Stimulated activated naive CD8-positive, alpha-beta T cell treated with anti-CD3 and anti-CD28 coated beads, Interleukin-15, Interleukin-2, amounts not matched to agents 100 U/mL and 50 U/mL, for 24 hours (primary cell): ENCODE results near the gene YAP1.
"Not testable (repeated sequence)": the region's sequence is repeated elsewhere in the genome, so short reads cannot be mapped to it uniquely, and the experiment has no call there.

ENCODE experiments used
- ATAC-seq: fragments of 150-1000 bp; cut with Tn5 transposase; one replicate; pipeline ENCODE4 v1.10.0; 2021
- DNase-seq: peaks from one replicate; pipeline ENCODE4 v3.0.0; 2021

Gene YAP1

DNA sequence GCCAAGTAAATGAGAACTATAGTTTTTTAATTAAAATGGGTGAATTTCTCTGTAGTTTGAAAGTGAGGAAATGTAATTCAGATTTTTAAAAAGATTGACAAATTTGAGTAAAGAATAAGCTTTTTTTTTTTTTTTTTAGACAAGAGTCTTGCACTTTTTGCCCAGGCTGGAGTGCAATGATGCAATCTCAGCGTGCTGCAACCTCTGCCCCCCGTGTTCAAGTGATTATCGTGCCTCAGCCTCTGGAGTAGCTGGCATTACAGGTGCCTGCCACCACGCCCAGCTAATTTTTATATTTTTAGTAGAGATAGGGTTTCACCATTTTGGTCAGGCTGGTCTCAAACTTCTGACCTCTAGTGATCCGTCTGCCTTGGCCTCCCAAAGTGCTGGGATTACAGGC, 90.1 kb downstream of the YAP1 start:
- not testable (repeated sequence) for DNase-seq, ATAC-seq

DNA sequence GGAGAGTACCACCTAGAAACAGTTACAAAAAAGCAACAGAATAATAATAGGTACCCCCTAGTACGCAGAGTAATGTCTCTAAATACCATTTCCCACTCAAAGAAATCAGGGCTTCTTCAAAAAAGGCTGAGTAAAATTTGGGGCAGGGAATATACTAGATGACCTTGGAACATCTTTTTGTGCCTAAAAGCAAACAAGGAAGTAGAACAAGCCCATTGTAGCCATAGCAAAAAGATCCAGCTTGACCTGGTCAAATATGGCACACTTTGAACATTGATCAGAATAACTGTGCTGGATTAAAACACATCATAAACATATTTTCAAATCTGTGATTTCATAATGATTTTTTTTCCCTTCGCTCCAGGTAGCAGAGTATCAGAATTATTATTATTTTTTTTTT, 91.5 kb downstream of the YAP1 start:
- DNase-seq (no peak), ATAC-seq (no peak)

DNA sequence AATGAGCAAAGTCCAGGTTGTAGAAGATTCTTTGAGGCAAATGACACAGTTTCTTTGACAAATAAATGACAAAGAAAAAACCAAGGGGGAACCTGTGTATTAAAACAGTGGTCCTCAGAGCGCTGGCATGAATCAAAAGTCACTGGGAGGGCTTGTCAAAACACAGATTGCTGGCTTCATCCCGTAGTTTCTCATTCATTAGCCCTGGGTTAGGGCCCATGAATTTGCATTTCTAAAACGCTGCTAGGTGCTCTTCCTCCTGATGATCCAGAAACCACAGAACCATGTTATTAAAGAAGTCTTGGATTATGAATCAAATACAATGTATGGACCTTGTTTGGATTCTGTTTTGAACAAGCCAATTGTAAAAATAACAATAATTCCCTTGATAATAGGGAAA, 92.7 kb downstream of the YAP1 start:
- no peak for ATAC-seq

DNA sequence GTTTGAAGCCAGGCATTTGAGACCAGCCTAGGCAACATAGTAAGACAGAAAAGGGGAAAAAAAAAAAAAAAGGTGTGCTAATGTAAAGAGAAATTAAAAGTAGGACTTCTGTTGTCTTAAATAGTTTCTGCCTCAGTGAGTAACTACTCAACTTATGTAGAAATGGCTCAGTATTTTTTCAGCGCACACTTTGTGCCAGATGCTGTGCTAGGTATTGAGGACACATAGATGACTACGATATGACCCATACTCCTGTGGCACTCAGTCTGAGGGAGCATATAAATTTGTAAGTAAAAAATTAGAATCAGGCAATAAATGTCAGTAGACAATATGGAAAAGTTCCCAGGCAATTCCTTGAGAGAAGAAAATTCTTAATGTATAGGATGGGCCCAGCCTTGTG, 93.9 kb downstream of the YAP1 start:
- DNase-seq (no peak), ATAC-seq (no peak)

More for the DNA sequence above, 92.7 kb downstream of the YAP1 start:
- DNase-seq: no peak

DNA sequence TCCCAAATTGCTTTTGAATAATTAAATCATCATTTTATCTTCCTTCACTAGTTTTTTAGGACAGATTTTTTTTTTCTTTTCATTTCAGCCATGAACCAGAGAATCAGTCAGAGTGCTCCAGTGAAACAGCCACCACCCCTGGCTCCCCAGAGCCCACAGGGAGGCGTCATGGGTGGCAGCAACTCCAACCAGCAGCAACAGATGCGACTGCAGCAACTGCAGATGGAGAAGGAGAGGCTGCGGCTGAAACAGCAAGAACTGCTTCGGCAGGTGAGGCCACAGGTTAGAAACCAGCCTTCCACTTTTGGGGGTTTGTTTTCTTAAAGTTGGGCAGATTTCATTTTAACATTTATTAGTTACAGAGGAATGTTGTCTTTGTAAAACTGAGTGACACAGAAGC, 95.6 kb downstream of the YAP1 start:
- no peak for ATAC-seq
- no peak for DNase-seq

DNA sequence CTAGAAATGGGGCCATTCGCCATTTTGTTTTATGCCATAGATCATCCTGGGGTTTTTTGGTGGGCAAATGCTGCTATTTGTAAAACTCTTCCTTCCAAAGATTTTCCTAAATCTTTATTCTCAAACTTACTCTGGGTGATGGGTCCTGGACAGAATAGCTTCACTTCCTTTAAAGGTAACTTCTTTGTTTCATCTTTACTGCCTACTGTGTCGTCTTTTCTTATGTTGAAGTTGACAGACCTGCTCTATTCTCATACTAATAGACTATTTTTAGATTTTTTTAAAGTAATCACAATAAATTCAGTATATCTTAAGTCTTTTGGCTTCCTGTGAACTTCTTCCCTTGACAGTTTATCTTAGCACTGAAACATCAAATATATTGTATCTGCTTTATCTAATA, 98.6 kb downstream of the YAP1 start:
- no peak for ATAC-seq
- no peak for DNase-seq

DNA sequence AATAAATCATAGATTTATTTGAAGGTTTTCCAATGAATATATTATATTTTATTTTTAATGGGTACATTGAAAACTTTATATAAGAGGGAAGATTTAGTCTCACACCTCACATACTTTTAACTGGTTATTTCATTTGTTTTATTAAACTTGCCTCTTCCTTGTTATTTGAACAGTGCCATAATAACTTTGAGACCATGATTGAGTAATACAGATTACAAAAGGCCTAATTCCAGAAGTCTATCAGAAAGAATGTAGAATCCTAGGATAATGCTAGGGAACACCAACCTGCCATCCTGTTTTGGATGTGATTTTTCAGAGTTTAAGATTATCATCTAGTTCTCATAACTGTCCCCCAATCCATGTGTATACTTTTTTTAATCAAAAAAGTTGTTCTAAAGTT, 104.4 kb downstream of the YAP1 start:
- no peak for ATAC-seq
- DNase-seq: no peak

DNA sequence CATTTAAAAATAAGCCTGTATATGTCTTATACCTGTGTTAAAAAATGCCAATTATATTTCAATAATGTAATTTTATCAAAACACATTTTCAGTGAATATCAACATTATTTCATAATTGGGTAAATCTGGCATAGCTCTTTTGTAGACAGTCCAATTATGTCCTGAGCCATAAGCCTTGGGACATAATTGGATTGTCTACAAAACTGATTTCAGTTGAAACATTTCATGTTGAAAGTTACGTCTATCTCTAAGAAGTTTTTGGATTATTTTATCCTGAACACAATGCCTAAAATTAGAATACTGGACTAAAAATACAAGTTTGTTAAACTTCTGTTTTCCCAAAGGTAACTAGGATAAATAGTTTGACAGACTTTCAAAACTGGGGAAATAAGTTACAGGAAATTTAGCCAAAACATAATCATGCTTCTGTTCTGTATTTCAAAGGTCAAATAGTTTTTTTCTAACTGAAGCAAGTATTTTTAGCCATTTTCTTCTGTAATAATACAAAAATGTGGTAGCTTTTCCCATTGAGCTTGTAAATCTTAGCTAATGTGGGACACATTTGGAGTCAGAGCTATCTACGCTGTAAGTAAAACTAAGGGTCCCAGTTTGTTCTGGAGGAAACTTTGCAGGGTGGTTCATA, 106.3 kb downstream of the YAP1 start:
- DNase-seq (no peak), ATAC-seq (no peak)

DNA sequence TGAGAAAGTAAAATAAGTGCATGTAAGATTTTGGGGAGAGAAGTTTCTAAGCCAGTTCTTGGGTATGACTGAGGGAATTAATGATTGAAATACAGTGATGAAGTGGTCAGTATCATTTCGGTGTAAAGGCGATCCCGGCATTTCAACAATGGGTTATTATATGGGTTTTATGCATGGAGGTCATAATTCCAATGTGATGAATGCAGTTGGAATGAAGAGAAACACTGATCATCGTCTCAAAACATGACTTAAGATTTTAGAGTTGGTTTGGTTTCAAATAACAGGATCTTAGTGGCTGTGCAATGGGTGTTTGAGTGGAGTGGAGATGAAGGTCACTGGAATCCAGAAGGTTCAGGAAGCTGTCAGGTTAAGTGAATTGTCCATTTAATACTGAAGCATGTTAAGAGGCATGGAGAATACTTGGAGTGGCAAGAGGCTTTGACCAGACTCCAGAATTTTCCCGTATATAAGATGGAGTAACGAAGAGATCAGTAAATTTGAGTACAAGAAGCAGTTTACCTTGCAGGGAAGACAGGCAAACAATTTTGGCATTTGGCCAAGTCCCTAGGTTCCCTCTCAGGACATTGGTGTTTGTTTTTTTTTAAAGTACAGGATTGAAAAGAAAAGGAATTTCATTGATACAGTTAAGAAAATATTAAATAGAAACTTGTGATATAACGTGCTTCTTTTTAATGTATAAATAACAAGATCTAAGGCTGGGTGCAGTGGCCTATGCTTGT, 110.7 kb downstream of the YAP1 start:
- no peak for DNase-seq
- no peak for ATAC-seq

DNA sequence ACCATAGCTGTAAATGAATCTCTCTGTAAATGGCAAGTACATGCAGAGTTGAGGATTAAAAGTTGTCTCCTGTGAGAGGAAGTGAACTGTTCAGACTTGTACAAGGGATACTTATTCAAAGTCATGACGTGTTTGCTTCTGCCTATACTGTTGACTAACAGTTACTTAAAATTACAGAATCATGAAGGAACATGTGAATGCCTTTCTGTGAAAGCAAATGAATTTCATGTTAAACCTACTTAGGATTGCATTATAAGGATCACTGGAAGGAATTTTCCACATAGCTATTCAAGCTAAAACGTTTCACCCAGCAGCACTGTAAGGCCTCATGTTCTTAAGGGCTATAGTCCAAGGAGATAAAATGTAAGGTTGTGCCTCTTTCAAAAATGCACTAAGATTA, 113.6 kb downstream of the YAP1 start:
- no peak for DNase-seq
- no peak for ATAC-seq

DNA sequence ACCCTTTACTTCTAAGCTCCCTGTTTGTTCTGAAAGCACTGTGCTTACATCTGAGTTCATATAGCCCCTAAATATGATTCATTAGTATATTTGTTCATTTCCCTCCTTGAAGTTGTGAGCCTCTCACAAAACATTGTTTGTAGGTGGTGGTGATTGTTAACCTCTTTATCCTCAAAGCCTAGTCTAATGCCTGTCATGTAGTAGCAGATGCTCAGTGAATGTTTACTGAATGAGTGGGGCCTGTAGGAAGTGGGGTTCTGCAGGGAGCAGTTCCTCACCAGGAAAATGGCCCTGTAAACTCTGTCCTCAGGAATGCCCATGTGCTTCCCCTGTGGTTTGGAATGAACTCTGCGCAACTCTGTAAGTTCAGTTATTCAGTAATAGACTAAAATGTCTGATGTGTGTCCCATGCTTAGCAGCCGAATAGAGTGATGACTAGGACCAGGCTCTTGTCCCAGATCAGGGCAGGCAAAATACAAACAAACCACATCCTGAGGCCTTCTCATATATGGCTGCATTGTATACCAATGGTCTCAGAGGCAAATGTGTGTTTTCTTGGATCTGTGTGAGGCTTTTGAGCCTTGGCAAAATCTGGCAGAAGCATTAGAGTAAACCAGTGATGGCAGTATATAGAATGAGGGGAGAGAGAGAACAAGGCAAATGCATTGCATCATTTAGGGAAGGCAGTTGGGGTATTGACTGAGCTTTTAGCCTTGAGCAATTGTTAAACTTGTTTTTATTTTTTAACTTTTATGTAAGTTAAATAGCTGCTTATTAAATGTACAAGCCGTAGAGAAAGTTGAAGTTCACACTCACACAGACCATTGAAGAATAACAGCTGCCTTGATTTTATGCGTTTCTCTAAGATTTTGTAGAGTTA, 115.7 kb downstream of the YAP1 start:
- no peak for ATAC-seq
- DNase-seq: no peak

DNA sequence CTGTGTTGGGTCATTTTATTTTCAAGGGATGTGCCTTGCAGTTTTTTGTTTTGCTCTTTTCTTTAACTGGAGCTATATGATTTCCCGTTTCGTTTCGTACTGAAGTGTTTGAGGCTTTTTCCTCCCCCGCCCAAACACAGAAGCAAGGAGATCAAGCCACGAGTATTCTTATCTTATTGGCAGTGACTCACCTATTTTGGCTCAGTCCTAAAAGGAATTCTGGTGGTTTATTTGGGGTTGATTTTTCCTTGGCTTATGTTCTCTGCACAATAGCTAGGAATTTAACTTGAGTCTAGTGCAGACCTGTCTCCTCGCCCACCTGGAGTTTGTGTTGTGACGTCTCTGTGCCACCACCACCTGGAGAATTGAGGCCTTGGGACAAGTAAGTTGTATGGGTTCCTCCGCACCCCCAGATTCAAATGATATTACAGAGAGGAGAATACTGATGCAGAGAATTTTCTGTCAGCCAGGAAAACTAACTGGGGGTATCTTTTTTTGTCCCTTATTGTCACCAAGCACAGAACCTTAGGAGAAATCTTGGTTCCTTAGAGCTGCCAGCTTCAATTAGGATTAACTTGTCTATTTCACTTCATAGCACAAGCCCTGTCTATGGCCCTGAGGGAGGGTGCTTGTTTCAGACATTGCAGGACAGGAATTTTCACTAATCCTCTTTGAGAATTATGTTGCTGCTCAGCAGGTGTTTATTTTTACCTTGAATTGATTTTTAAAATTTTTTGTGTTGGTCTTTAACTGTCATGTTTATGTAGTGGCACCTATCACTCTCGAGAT, 116.6 kb downstream of the YAP1 start:
- no peak for ATAC-seq
- no peak for DNase-seq

DNA sequence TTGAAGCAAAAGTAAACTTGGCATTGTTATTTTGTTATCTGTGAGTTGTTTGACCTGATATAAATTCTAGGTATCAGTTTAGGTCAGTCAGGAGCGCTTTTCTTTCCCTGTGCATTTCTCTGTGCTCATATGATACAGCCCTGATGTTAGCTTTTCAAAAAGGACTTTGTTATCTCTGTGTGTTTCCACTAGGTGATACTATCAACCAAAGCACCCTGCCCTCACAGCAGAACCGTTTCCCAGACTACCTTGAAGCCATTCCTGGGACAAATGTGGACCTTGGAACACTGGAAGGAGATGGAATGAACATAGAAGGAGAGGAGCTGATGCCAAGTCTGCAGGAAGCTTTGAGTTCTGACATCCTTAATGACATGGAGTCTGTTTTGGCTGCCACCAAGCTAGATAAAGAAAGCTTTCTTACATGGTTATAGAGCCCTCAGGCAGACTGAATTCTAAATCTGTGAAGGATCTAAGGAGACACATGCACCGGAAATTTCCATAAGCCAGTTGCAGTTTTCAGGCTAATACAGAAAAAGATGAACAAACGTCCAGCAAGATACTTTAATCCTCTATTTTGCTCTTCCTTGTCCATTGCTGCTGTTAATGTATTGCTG, 119.4 kb downstream of the YAP1 start:
- DNase-seq (no peak), ATAC-seq (no peak)

DNA sequence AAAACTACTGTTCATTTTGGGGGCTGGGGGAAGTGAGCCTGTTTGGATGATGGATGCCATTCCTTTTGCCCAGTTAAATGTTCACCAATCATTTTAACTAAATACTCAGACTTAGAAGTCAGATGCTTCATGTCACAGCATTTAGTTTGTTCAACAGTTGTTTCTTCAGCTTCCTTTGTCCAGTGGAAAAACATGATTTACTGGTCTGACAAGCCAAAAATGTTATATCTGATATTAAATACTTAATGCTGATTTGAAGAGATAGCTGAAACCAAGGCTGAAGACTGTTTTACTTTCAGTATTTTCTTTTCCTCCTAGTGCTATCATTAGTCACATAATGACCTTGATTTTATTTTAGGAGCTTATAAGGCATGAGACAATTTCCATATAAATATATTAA, 119.9 kb downstream of the YAP1 start:
- DNase-seq (no peak), ATAC-seq (no peak)

DNA sequence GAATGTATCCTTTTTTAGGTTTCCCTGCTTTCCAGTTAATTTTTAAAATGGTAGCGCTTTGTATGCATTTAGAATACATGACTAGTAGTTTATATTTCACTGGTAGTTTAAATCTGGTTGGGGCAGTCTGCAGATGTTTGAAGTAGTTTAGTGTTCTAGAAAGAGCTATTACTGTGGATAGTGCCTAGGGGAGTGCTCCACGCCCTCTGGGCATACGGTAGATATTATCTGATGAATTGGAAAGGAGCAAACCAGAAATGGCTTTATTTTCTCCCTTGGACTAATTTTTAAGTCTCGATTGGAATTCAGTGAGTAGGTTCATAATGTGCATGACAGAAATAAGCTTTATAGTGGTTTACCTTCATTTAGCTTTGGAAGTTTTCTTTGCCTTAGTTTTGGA, 120.7 kb downstream of the YAP1 start:
- DNase-seq (no peak), ATAC-seq (no peak)

DNA sequence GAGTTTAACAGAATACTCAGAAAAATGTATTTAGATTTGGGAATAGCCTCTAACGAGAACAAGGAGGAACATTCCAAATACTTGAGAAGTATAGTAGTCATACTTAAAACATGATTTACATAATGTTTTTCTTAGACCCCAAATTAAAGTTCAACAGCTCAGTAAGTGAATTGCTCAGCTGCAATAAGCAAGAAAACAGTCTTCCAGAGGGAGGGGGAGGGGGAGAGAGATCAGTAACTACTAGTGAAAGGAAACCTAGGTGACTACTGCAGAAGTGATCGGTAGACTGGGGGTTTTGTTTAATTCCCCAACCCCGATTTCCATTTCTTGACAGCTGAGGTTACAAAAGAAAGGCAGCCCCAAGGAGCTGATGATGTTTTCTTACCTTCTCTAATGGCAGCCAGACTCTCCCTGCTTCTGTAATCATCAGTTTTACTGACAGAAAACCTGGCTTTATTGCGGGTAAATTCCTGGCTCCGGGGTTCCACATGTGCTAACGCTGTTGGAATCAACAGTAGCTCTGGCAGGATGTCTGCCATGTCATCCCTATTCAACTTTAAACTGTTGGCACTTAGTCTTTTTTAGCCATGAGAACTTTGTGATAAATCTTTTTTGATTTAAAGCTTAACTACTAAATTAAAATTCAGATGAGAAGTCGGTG, 124.7 kb downstream of the YAP1 start:
- ATAC-seq (no peak), DNase-seq (no peak)

DNA sequence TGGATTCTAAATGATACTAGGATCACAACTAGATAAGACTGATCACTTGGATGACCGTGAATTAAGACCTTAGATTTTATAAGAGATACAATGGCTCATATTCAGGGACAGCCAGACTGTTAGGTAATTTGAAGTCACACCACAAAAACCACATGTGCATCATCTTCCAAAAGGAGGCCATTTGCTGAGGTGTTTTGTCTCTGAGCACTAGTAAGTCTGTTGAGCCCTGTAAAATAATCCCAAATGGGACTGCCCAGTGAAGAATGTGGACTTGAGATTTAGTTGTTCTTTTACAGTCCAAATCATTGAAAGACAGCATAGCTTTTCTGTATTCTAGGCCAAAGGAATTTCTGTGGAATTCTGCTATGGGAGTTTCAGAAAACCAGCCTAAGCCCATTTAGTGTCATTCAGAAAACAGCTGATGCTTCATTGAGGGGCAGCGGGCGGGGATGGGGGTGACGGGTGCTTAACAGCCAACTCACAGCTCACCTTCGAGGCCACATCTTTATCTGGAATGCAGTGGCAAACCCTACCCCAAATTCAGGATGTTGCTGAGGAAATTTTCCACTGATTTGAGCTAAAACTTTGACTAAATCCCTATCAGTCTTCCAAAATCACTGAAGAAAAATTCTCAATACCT, 127.0 kb downstream of the YAP1 start:
- DNase-seq: no peak
- ATAC-seq: no peak

DNA sequence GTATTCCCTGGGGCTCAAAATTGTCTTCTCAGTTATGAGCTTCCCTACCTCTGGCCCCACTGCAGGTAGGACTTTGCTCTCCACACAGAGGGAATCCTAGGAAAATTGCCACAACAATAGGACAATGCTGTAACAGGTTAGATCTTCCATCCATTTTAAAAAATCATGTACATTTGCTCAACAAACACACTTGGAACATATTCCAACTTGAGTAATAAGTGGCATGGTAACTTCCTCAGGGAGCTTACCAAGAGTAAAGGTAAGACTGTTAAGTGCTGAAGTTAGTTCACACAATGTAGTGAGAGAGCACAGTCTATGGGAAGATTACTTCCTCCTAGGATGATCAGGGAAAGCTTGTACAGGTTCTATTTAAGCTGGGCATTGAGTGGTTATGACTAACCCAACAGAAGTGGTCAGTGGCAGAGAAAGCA, 128.2 kb downstream of the YAP1 start:
- DNase-seq (no peak), ATAC-seq (no peak)

DNA sequence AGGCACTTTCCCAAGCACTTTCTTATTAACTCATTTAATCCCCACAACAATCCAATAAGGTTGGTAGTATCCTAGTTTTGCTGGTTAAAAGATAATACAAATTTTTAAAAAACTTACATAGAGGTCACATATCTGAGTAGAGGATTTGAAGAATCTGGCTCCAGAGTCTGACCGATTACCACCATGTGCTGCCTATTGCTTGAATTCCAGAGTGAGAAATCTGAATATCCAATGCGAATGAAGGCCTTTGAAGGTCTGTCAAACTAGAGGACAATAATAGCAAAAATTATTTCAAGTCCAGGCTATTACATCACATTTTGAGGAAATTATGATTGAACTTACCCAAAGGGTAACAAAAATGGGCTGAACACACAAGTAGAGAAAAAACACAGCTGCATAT, 129.2 kb downstream of the YAP1 start:
- DNase-seq (no peak), ATAC-seq (no peak)

DNA sequence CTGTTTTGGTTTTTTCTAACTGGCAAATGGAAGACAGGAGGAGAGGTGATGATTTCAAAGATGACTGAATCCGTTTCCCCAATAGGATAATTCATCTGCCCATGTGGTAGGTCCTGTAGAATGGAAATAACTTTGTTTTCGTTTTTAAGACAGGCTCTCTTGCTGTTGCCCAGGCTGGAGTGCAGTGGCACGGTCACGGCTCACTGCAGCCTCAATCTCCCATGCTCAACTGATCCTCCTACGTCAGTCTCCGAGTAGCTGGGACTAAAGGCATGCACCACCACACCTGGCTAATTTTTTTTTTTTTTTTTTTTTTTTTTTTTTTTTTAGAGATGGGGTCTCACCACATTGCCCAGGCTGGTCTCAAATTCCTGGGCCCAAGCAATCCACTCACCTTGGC, 129.7 kb downstream of the YAP1 start:
- no peak for DNase-seq
- ATAC-seq: no peak

DNA sequence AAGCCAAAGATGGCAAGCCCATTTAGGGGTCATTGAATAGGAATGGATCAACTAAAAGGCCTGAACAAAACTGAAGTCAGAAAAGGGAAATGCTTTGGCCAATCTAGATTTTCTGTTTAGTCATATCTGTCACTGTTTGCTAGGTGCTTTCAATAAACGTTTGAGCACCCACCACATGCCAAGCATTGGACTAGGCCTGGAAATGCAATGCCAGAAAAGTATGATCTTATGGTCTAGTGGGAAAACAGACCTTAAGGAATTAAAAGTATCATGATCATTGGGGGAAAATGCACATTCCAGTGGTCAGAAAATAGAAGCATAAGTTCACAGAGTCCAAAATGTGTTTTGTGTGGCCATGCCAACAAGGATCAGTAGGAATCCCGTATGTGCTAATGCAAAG, 130.3 kb downstream of the YAP1 start:
- ATAC-seq: no peak

More for the DNA sequence above, 130.3 kb downstream of the YAP1 start:
- DNase-seq: no peak
